Measurements from ENCODE around the gene PFAS.
A peak's percentile ranks its signal among the peaks of the same experiment; 100 is the strongest.
"Not testable (repeated sequence)": the region's sequence is repeated elsewhere in the genome, so short reads cannot be mapped to it uniquely, and the experiment has no call there.

Gene PFAS, protein sequence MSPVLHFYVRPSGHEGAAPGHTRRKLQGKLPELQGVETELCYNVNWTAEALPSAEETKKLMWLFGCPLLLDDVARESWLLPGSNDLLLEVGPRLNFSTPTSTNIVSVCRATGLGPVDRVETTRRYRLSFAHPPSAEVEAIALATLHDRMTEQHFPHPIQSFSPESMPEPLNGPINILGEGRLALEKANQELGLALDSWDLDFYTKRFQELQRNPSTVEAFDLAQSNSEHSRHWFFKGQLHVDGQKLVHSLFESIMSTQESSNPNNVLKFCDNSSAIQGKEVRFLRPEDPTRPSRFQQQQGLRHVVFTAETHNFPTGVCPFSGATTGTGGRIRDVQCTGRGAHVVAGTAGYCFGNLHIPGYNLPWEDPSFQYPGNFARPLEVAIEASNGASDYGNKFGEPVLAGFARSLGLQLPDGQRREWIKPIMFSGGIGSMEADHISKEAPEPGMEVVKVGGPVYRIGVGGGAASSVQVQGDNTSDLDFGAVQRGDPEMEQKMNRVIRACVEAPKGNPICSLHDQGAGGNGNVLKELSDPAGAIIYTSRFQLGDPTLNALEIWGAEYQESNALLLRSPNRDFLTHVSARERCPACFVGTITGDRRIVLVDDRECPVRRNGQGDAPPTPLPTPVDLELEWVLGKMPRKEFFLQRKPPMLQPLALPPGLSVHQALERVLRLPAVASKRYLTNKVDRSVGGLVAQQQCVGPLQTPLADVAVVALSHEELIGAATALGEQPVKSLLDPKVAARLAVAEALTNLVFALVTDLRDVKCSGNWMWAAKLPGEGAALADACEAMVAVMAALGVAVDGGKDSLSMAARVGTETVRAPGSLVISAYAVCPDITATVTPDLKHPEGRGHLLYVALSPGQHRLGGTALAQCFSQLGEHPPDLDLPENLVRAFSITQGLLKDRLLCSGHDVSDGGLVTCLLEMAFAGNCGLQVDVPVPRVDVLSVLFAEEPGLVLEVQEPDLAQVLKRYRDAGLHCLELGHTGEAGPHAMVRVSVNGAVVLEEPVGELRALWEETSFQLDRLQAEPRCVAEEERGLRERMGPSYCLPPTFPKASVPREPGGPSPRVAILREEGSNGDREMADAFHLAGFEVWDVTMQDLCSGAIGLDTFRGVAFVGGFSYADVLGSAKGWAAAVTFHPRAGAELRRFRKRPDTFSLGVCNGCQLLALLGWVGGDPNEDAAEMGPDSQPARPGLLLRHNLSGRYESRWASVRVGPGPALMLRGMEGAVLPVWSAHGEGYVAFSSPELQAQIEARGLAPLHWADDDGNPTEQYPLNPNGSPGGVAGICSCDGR (N-terminal part only)

GRCh38 chr17:8248751-8249607, at the start of gene PFAS:
Gene PFAS, plus strand, starts transcription at chr17:8249289. Its CDS starts 4,649 bp downstream, at chr17:8253938.
- DNase-seq: peak; percentile 94

DNA sequence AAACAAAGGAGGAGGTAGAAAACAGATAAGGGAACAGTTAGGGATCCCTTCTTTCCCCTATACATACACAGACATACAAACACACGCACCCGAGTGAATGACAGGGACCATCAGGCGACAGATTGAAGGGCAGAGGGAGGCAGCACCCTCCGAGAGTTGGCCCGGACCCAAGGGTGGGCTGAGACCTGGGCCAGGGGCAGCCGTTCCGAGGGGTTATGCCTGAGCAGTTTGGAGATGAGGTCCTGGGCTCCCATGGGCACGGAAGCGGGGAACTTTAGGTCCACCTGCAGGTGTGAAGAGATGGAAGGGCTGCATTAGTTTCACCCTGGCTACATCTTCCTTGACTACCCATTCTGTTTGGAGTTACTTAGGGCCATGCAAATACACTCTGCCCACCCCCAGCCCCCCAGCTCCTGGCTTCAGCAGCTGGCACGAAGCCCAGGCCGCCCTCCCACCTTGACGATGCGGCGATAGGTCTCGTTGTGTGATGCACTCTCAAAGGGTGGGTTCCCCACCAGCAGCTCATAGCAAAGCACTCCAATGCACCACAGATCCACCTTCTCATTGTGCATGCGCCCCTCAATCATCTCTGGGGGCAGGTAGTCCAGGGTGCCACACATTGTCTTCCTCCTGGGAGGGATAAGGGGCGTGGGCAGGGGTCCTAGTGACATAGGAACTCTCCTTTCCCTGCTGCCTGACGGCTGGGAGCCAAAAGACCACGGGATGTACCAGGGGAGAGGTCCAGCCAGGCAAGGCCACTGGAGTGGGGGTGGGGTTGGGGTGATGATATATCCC, 44.1 kb upstream of the PFAS start:
- DNase-seq: no peak

- DNase-seq: no peak
Observed at GRCh38 chr17:8206536-8206935, 42.6 kb upstream of the PFAS start.

DNA sequence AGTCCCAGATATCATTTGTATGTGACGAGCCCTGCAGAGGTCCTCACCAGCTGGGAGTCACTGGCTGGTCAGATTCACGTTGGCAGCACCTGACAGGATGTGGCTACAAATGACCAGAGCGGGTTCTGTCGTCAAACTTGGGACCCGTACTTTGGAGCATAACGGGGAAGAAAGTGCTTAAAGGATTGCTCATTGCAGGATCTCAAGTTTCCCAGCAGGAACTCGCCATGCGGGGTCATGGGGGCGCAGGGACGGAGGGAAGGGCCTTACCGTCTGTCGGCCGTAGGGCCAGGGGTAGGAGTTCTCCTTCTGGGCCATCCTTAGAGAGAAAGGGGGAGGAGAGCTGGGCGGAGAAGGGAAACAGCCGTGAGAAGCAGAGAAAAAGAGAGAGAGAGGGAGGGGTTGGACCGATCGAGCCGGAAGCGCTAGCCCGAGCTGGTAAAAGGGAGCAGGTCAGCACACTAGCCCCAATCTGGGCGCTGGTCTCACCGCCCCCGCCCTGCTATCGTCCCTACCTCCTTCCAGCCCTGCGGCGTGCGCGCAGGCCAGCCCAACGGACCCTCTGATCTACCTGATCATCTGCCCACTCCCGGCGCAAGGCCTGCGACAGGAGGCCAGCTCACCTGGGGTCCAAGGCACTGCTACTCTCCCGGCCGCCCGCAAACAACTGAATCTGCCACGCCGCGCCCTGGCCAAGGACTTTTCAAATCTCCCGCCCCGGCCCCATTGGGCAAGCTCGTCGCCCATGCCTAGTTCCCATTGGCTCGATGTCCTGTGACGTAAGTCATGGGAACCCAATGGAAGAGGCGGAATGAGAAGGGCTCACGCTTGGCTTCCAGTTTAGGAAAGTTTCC, 39.0 kb upstream of the PFAS start, which contains the start of gene AURKB:
AURKB (minus strand) TSS at position 669 of the 854 bp plus-strand sequence; CDS start at position 318, 351 bp downstream.
- DNase-seq: peak; percentile 99

GRCh38 chr17:8210761-8211458, 38.2 kb upstream of the PFAS start:
- no peak for DNase-seq

GRCh38 chr17:8212312-8213180, 36.5 kb upstream of the PFAS start:
- no peak for DNase-seq

DNA sequence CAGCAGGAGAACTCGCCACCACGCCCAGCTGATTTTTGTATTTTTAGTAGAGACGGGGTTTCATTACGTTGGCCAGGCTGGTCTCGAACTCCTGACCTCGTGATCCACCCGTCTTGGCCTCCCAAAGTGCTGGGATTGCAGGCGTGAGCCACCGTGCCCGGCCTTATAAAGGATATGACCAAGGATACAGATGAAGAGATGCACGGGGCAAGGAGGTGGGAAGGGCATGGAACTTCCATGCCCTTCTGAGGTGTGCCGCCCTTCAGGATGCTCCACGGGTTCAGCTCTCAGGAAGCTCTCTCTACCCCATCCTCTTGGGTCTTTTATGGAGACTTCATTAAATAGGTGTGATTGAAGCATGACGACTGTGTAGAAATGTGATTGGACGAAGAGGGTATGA, 35.1 kb upstream of the PFAS start:
- DNase-seq: not testable (repeated sequence)

DNA sequence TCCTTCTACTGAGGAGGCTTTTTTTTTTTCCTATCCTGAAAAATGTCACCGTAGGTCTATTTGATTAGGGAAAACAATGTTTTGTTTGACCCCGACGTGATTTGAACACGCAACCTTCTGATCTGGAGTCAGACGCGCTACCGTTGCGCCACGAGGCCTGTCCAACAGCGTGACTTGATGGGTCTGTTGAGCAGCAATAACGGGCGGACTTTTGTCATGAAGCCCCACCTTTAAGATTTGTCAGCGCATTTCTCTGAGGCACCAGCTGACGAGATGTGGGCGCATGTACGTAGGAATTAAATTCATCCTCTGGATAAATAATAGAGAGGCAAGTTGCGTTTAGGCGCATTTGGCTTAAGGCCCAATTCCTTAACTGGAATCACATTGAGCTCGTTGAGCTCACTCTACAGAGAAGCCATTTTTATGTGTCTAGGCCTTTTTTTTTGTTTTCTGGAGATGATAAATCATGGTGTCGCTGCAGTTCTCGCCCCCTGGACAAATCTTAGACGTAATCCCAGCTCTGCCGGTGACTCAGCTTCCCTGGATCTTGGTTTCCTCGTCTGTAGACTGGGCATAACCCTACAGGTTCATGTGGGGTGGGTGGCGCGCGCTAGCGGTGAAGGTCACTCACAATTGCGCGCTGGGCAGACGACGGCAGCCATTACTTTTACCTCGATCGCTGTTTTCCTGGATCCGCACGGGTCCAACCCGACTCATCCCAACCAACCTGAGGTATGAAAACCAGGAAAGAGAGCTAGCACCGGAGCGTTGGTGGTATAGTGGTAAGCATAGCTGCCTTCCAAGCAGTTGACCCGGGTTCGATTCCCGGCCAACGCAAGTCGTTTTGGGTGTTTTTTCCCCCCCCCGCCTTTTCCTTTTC, 28.1 kb upstream of the PFAS start:
- peak; percentile 95 for DNase-seq

GRCh38 chr17:8221663-8222379, 27.3 kb upstream of the PFAS start:
- peak; percentile 94 for DNase-seq

- peak; percentile 90 for DNase-seq
Observed at GRCh38 chr17:8222380-8222629, 26.8 kb upstream of the PFAS start.

- peak; percentile 93 for DNase-seq
Observed at GRCh38 chr17:8222630-8223355, 26.3 kb upstream of the PFAS start.

DNA sequence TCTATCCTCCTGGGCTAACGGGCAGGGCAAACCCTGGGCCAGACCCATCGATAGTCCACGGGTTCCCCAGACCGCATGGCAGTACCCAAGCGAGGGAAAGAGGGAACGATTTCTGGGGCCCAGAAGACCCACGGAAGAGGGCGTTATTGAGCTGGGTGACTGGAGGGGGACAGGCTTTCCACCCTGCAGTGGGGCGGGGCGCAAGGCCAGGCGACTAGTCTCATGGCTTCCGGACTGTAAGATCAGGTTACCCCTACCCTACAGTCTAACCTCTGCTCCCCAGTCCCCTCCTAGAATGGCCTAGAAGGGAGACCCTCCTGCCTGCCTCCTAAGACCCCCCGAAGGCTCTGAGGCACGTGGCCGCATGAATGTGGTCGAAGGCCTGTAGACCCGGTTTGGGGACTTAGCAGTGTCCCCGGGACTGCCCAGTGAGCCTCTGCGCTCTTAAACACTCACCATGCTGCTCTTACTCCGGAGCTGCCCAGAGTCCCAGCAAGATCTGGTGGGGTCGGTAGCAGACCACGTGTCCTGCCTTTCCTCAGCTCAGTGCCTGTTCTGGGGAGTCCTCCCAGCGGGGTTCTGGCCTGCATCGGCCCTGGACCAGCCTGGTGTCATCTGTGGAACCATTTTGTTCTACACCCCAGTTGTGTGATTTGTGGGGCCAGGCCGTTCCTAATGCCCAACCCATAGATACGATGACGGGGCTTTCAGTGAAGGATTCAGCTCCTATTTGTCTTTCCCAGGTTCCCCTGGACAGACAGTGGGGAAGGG, 25.5 kb upstream of the PFAS start:
- DNase-seq: peak; percentile 83

- no peak for DNase-seq
Observed at GRCh38 chr17:8224891-8225812, 23.9 kb upstream of the PFAS start.
